Thymus (tissue), 11 donors: Measurements from ENCODE around the gene IGFBP2. TPM values are rescaled to one million over a fixed set of nuclear protein-coding genes. Genes with fewer than 3 reads are reported as not detected.

Experiments
- DNase-seq, 9 donors: peaks; one replicate each; pipeline ENCODE4 v3.0.0-alpha.2; 2013; ENCODE audit warnings: low spot score in 9 of 9, low read depth in 6 of 9, missing footprints in 1 of 9
- H3K27ac ChIP-seq, 2 donors: one replicate each; pipeline ENCODE4 v1.5.1; 2013; ENCODE audit warnings: control low read depth in 1 of 2, low read depth in 1 of 2, low read length in 1 of 2, mild to moderate bottlenecking in 1 of 2, moderate library complexity in 1 of 2
- H3K27me3 ChIP-seq, 2 donors: one replicate each; pipeline ENCODE4 v1.5.1; 2013; ENCODE audit warnings: low read length in 1 of 2; ENCODE audit not compliant: control insufficient read depth in 2 of 2, insufficient read depth in 1 of 2
- H3K36me3 ChIP-seq, 2 donors: one replicate each; pipeline ENCODE4 v1.5.1; 2013; ENCODE audit warnings: low read length in 1 of 2, mild to moderate bottlenecking in 1 of 2, moderate library complexity in 1 of 2; ENCODE audit not compliant: control insufficient read depth in 2 of 2, insufficient read depth in 2 of 2
- H3K4me1 ChIP-seq, 2 donors: one replicate each; pipeline ENCODE4 v1.5.1; 2013; ENCODE audit warnings: low read length in 2 of 2; ENCODE audit not compliant: control insufficient read depth in 2 of 2, insufficient read depth in 2 of 2
- H3K4me3 ChIP-seq, 2 donors: one replicate each; pipeline ENCODE4 v1.5.1; 2013; ENCODE audit warnings: low read length in 2 of 2, control low read depth in 1 of 2, mild to moderate bottlenecking in 1 of 2
- H3K9me3 ChIP-seq, 2 donors: one replicate each; pipeline ENCODE4 v1.5.1; 2013; ENCODE audit warnings: low read length in 1 of 2, mild to moderate bottlenecking in 1 of 2; ENCODE audit not compliant: control insufficient read depth in 2 of 2, insufficient read depth in 1 of 2
- WGBS: extraction: QIAGEN DNeasy Blood & Tissue Kit; methylation state at CpG from one replicate; pipeline ENCODE4 v1.1.7; 2013; 5-methylcytosine and 5-hydroxymethylcytosine counted together
- polyA plus RNA-seq: library from polyadenylated mRNA; stranded (reverse); fragments of 200-250 nt; gene quantifications from one replicate; pipeline ENCODE4 v1.2.3, GENCODE V29; 2013
- total RNA-seq: library from RNA; stranded (reverse); fragments of 120-200 nt; gene quantifications from one replicate; pipeline ENCODE4 v1.2.4, GENCODE V29; 2013
- donor health status: healthy.

The IGFBP2 gene
- total and polyA plus RNA-seq, 2 donors: 111 to 189 TPM

- Histone ChIP-seq H3K9me3 (peaks cover 0 to 3% of the 10 kb centered on the region in 2 donors), H3K4me3 (no peak overlapping the region), H3K36me3 (no peaks in the 10 kb centered on the region), H3K27me3 (no peaks in the 10 kb centered on the region), H3K4me1 (peaks cover 6 to 50% of the 10 kb centered on the region in 2 donors), H3K27ac (peak overlapping the region; percentile 68 to 90)
- peak in 7 of 9 donors; percentile 51 to 88 (median 63) for DNase-seq
- 56% methylated on average over 12 of the region's 12 CpGs for WGBS
Observed at GRCh38 chr2:216619411-216620393, 13.5 kb upstream of the IGFBP2 start.

- no peaks in the 10 kb centered on the region for H3K36me3 ChIP-seq
- H3K4me3 ChIP-seq: no peak overlapping the region
- H3K27me3 ChIP-seq: no peaks in the 10 kb centered on the region
- DNase-seq: no peak
- WGBS: 93% methylated on average over 12 of the region's 12 CpGs
- H3K4me1 ChIP-seq: peaks cover 6 to 50% of the 10 kb centered on the region in 2 donors
- peak overlapping the region in 1 of 2 donors; percentile 90 for H3K27ac ChIP-seq
- H3K9me3 ChIP-seq: peaks cover 0 to 3% of the 10 kb centered on the region in 2 donors
Observed at GRCh38 chr2:216620786-216621185, 12.4 kb upstream of the IGFBP2 start.

DNA sequence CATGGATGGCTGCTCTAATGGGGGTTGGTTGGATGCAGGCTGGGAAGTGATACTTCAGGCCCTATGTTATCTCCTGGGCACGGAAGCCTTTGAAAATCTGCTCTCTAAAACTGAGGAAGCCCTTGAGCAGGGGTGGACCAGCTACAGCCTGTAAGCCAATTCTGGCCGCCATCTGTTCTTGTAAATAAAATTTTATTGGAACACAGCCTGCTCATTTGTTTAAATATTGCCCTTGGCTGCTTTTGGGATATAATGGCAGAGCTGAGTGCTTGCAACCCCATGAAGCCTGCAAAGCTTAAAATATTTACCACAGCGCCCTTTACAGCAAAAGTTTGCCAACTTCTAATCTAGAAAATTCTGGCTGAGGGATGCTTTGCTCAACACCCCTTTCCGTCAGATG lies 11.9 kb upstream of the IGFBP2 start:
- no peaks in the 10 kb centered on the region for H3K36me3 ChIP-seq
- no peak for DNase-seq
- WGBS: 96% methylated on average over 4 of the region's 4 CpGs
- H3K27ac ChIP-seq: no peak overlapping the region
- H3K4me3 ChIP-seq: no peak overlapping the region
- peaks cover 0 to 3% of the 10 kb centered on the region in 2 donors for H3K9me3 ChIP-seq
- no peaks in the 10 kb centered on the region for H3K27me3 ChIP-seq
- peaks cover 6 to 50% of the 10 kb centered on the region in 2 donors for H3K4me1 ChIP-seq

- no peak overlapping the region for H3K27ac ChIP-seq
- H3K27me3 ChIP-seq: no peaks in the 10 kb centered on the region
- H3K9me3 ChIP-seq: peaks cover 0 to 3% of the 10 kb centered on the region in 2 donors
- 35% methylated on average over 4 of the region's 4 CpGs for WGBS
- peaks cover 6 to 46% of the 10 kb centered on the region in 2 donors for H3K4me1 ChIP-seq
- peak in 1 of 9 donors; percentile 41 for DNase-seq
- no peaks in the 10 kb centered on the region for H3K36me3 ChIP-seq
- H3K4me3 ChIP-seq: no peak overlapping the region
Observed at GRCh38 chr2:216622526-216622925, 10.7 kb upstream of the IGFBP2 start.

- peaks cover 3 to 35% of the 10 kb centered on the region in 2 donors for H3K4me1 ChIP-seq
- DNase-seq: no peak
- H3K27ac ChIP-seq: no peak overlapping the region
- no peaks in the 10 kb centered on the region for H3K27me3 ChIP-seq
- H3K9me3 ChIP-seq: peaks cover 0 to 3% of the 10 kb centered on the region in 2 donors
- 97% methylated on average over 2 of the region's 2 CpGs for WGBS
- no peak overlapping the region for H3K4me3 ChIP-seq
- H3K36me3 ChIP-seq: no peaks in the 10 kb centered on the region
Observed at GRCh38 chr2:216624251-216624650, 9.0 kb upstream of the IGFBP2 start.

GRCh38 chr2:216626168-216626874 lies 6.9 kb upstream of the IGFBP2 start:
- Histone ChIP-seq H3K27ac (no peak overlapping the region), H3K27me3 (peaks cover 0 to 1% of the 10 kb centered on the region in 2 donors), H3K36me3 (no peaks in the 10 kb centered on the region), H3K4me1 (peaks cover 3 to 14% of the 10 kb centered on the region in 2 donors), H3K9me3 (peaks cover 0 to 3% of the 10 kb centered on the region in 2 donors), H3K4me3 (no peak overlapping the region)
- WGBS: 93% methylated on average over 7 of the region's 7 CpGs
- DNase-seq: no peak

- WGBS: 97% methylated on average over 2 of the region's 2 CpGs
- H3K27ac ChIP-seq: no peak overlapping the region
- peaks cover 3 to 9% of the 10 kb centered on the region in 2 donors for H3K4me1 ChIP-seq
- peaks cover 0 to 4% of the 10 kb centered on the region in 2 donors for H3K27me3 ChIP-seq
- no peak for DNase-seq
- no peaks in the 10 kb centered on the region for H3K36me3 ChIP-seq
- no peak overlapping the region for H3K4me3 ChIP-seq
- peaks cover 0 to 3% of the 10 kb centered on the region in 2 donors for H3K9me3 ChIP-seq
Observed at GRCh38 chr2:216626875-216627245, 6.4 kb upstream of the IGFBP2 start.

DNA sequence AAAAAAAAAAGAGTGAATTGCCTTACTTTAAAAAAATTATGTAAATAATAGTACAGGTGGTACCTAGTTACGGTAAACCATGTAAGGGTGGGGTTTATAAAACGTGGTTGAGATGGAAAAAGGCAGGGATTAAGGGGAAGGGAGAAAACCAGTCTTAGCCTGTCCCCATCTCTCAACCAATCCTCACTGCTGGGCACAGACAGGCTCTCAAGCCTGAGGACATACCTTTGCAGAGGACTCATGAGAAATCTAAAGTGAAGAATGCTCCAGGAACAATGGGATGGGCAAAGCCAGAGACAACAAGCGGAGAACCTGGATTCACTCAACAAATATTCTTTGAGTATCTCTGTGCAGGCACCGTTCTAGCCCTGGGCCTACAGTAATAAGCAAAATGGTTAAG lies 3.4 kb upstream of the IGFBP2 start:
- Histone ChIP-seq H3K4me1 (peaks cover 6 to 19% of the 10 kb centered on the region in 2 donors), H3K4me3 (no peak overlapping the region), H3K9me3 (peaks cover 0 to 5% of the 10 kb centered on the region in 2 donors), H3K36me3 (no peaks in the 10 kb centered on the region), H3K27me3 (peaks cover 23 to 28% of the 10 kb centered on the region in 2 donors), H3K27ac (no peak overlapping the region)
- 93% methylated on average over 4 of the region's 4 CpGs for WGBS
- no peak for DNase-seq
